Gastroesophageal sphincter (tissue), 4 donors: Measurements from ENCODE around the gene HYKK. TPM values are rescaled to one million over a fixed set of nuclear protein-coding genes. Genes with fewer than 3 reads are reported as not detected.
"Not testable (repeated sequence)": the region's sequence is repeated elsewhere in the genome, so short reads cannot be mapped to it uniquely, and the experiment has no call there.

Source experiments
- ATAC-seq: fragments of 150-250 bp; one replicate; pipeline ENCODE4 v1.9.1; 2016; ENCODE audit warnings: mild to moderate bottlenecking, moderate library complexity
- H3K27ac ChIP-seq, 4 donors: fragments of 200-600 bp; sonication (generic) in 3 of 4; 1 replicate in 3 of 4; 2 replicates in 1 of 4; pipeline ENCODE4 v1.5.1; 2016 to 2019
- H3K27me3 ChIP-seq: fragments of 200-600 bp; sonication (generic); one replicate; pipeline ENCODE4 v1.5.1; 2019
- H3K36me3 ChIP-seq, 2 donors: fragments of 200-600 bp; sonication (generic); one replicate each; pipeline ENCODE4 v1.5.1; 2019; ENCODE audit warnings: control low read depth in 1 of 2
- H3K4me1 ChIP-seq, 3 donors: fragments of 200-600 bp; sonication (generic); 1 replicate in 2 of 3; 2 replicates in 1 of 3; pipeline ENCODE4 v1.5.1; 2016 to 2019; ENCODE audit warnings: control low read depth in 2 of 3
- H3K4me3 ChIP-seq, 2 donors: fragments of 200-600 bp; sonication (generic); one replicate each; pipeline ENCODE4 v1.5.1; 2019; ENCODE audit warnings: mild to moderate bottlenecking in 1 of 2, moderate library complexity in 1 of 2
- H3K9me3 ChIP-seq, 3 donors: fragments of 200-600 bp; sonication (generic); one replicate each; pipeline ENCODE4 v1.5.1; 2017 to 2019; ENCODE audit warnings: control low read depth in 2 of 3
- EP300 ChIP-seq: sonication (generic); formaldehyde crosslinking; IDR thresholded peaks from one replicate; pipeline ENCODE4 v1.6.1; 2017; ENCODE audit warnings: antibody characterized with exemption, mild to moderate bottlenecking
- POLR2A ChIP-seq, 2 donors: fragments of 450-650 bp; IDR thresholded peaks; one replicate each; pipeline ENCODE4 v1.6.1; 2017; ENCODE audit warnings: antibody characterized with exemption in 2 of 2, mild to moderate bottlenecking in 2 of 2, moderate library complexity in 1 of 2
- POLR2AphosphoS5 ChIP-seq: sonication (generic); formaldehyde crosslinking; IDR thresholded peaks from one replicate; pipeline ENCODE4 v1.6.1; 2017; ENCODE audit warnings: antibody characterized with exemption
- WGBS, 2 donors: methylation state at CpG; one replicate each; pipeline ENCODE4 v1.1.5; 2018; ENCODE audit warnings: low coverage in 1 of 2; 5-methylcytosine and 5-hydroxymethylcytosine counted together
- total RNA-seq, 4 donors: library from RNA; depleted of rRNA; stranded (reverse); fragments of >200 nt; gene quantifications; one replicate each; pipeline ENCODE4 v1.1.0, GENCODE V29; 2016
- TF ChIP-seq, protein P1 (sequence below), 4 experiments: fragments of 200-600 bp in 2 of 4; fragments of 450-650 bp in 2 of 4; sonication (generic) in 1 of 4; IDR thresholded peaks; one replicate each; pipeline ENCODE4 v1.5.1; 2017 to 2019; ENCODE audit warnings: antibody characterized with exemption in 4 of 4, mild to moderate bottlenecking in 2 of 4, moderate library complexity in 2 of 4

Gene HYKK
- total RNA-seq, 4 donors from 2014 or later: 4.7 to 13.7 (median 5.7) TPM

GRCh38 chr15:78538358-78538757, 31.0 kb downstream of the HYKK start:
- TF ChIP-seq POLR2A (IDR thresholded peaks at IDR 0.05) (no peak), POLR2AphosphoS5 (no peak), EP300 (no peak)
- TF ChIP-seq, protein P1, sequence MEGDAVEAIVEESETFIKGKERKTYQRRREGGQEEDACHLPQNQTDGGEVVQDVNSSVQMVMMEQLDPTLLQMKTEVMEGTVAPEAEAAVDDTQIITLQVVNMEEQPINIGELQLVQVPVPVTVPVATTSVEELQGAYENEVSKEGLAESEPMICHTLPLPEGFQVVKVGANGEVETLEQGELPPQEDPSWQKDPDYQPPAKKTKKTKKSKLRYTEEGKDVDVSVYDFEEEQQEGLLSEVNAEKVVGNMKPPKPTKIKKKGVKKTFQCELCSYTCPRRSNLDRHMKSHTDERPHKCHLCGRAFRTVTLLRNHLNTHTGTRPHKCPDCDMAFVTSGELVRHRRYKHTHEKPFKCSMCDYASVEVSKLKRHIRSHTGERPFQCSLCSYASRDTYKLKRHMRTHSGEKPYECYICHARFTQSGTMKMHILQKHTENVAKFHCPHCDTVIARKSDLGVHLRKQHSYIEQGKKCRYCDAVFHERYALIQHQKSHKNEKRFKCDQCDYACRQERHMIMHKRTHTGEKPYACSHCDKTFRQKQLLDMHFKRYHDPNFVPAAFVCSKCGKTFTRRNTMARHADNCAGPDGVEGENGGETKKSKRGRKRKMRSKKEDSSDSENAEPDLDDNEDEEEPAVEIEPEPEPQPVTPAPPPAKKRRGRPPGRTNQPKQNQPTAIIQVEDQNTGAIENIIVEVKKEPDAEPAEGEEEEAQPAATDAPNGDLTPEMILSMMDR (IDR thresholded peaks at IDR 0.05): no peak
- WGBS, 2 donors: 57% methylated on average over 1 of the region's 1 CpG; no CpG with 5 or more reads in 1 of the 2 donors
- no peaks in the 10 kb centered on the region for H3K27me3 ChIP-seq
- H3K4me3 ChIP-seq: no peak overlapping the region
- H3K4me1 ChIP-seq: peaks cover 6 to 29% (median 9%) of the 10 kb centered on the region in 3 donors
- H3K27ac ChIP-seq: no peak overlapping the region
- no peak for ATAC-seq
- H3K9me3 ChIP-seq: no peaks in the 10 kb centered on the region
- H3K36me3 ChIP-seq: peaks cover 0 to 14% of the 10 kb centered on the region in 2 donors

DNA sequence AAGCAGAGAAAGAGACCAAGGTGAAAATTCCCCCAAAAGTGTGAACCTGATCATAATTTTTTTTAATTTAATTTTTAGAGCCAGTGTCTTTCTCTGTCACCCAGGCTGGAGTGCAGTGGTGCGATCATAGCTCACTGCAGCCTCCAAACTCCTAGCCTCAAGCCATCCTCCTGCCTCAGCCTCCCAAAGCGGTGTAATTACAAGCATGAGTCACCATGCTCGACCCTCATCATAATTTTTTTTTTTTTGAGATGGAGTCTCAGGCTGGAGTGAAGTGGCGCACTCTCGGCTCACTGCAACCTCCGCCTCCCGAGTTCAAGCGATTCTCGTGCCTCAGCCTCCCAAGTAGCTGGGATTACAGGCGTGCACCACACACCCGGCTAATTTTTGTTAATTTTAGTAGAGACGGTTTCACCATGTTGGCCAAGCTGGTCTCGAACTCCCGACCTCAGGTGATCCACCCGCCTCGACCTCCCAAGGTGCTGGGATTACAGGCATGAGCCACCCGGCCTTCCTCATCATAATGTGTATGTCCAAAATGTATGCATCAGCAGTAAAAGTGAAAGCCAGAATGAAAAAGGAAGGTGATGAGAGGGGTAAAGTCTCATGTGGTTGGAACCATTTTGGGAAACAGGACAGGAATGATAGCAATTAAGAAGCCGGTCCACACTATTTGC, 32.2 kb downstream of the HYKK start:
- not testable (repeated sequence) for H3K27me3 ChIP-seq, ATAC-seq, H3K9me3 ChIP-seq
- Histone ChIP-seq H3K27ac (peak overlapping the region; percentile 79 to 99 (median 94)), H3K36me3 (peaks cover 0 to 26% of the 10 kb centered on the region in 2 donors), H3K4me1 (peaks cover 6 to 34% (median 9%) of the 10 kb centered on the region in 3 donors), H3K4me3 (peak overlapping the region; percentile 59 to 65)
- WGBS, 2 donors: 66 to 77% methylated on average over 4 to 18 of the region's 18 CpGs

DNA sequence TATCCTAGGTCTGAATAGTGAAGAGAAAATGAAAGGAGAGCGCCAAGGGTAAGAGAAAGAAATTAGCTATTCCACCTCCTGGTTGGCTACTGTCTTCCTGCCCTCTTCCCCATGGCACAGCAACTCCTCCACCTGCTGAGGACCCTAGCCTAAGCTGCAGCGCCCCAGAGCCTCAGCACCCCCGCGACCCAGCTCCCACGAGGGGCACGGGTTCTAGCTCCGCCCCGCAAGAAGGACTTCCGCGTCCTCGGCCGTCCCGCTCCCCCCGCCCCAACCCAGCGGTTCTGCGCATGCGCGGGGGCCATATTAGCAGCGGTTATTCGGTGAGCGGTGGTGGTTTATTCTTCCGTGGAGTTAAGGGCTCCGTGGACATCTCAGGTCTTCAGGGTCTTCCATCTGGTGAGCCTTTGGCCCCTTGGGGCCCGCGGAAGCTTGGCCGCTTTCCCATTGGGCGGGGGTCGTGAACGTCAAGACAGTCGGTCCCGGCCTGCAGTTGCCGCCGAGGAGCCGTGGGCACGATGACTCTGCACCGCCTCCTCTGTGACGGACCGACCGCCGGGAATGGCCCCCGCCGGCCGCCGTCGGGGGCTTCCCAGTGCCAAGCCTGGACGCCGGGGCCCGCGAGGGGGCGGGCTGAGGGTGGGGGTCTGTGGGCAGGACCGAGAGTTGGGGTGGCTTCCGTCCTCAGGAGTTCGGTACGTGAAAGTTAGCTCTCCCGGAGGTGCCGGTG, 32.9 kb downstream of the HYKK start, which contains the start of gene PSMA4:
Gene PSMA4, plus strand, starts transcription at position 304 of the 730 bp plus-strand sequence. CDS start 1,484 bp downstream, outside the sequence.
- 0 to 3% methylated on average over 7 to 11 of the region's 56 CpGs for WGBS, 2 donors
- ATAC-seq: peak; percentile 95
- peak within 1 kb of the TSS; percentile 79 to 99 (median 94) for H3K27ac ChIP-seq
- peaks cover 0 to 33% of the 10 kb centered on the region in 2 donors for H3K36me3 ChIP-seq
- peak within 1 kb of the TSS; percentile 59 to 65 for H3K4me3 ChIP-seq
- H3K4me1 ChIP-seq: peaks cover 6 to 34% (median 9%) of the 10 kb centered on the region in 3 donors
- TF ChIP-seq POLR2A (IDR thresholded peaks at IDR 0.05): peak; percentile 76 to 83
- TF ChIP-seq EP300: no peak
- TF ChIP-seq, protein P1 (IDR thresholded peaks at IDR 0.05): peak in 3 of 4 experiments; percentile 0 to 61 (median 30)
- TF ChIP-seq POLR2AphosphoS5: peak; percentile 72
- H3K9me3 ChIP-seq: no peaks in the 10 kb centered on the region
- no peaks in the 10 kb centered on the region for H3K27me3 ChIP-seq

GRCh38 chr15:78540871-78541743, 33.7 kb downstream of the HYKK start:
- H3K4me3 ChIP-seq: peak overlapping the region; percentile 59 to 65
- no peak for ATAC-seq
- no peaks in the 10 kb centered on the region for H3K9me3 ChIP-seq
- peaks cover 6 to 34% (median 9%) of the 10 kb centered on the region in 3 donors for H3K4me1 ChIP-seq
- 6 to 8% methylated on average over 11 to 17 of the region's 17 CpGs for WGBS, 2 donors
- TF ChIP-seq POLR2A (IDR thresholded peaks at IDR 0.05): no peak
- TF ChIP-seq, protein P1 (IDR thresholded peaks at IDR 0.05): peak in 1 of 4 experiments; percentile 2
- no peaks in the 10 kb centered on the region for H3K27me3 ChIP-seq
- H3K27ac ChIP-seq: peak overlapping the region; percentile 79 to 99 (median 94)
- H3K36me3 ChIP-seq: peaks cover 5 to 41% of the 10 kb centered on the region in 2 donors

DNA sequence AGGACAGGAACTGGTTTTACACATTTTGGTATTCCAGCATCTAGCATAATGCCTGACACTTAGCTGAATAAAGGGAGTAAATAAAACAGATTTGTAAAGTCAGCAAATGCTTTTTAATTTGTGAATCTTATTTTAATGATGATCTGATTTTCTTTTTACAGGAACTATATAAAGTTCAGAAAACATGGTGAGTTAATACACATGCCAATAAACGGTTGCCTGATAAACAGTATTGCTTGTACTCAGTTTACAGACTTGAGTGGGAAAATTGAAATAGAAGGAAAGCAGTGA, 34.3 kb downstream of the HYKK start:
- peak overlapping the region in 1 of 4 donors; percentile 90 for H3K27ac ChIP-seq
- no peaks in the 10 kb centered on the region for H3K27me3 ChIP-seq
- 0 to 32% methylated on average over 1 of the region's 1 CpG for WGBS, 2 donors
- peaks cover 6 to 34% (median 9%) of the 10 kb centered on the region in 3 donors for H3K4me1 ChIP-seq
- peak overlapping the region; percentile 59 to 65 for H3K4me3 ChIP-seq
- ATAC-seq: no peak
- H3K36me3 ChIP-seq: peaks cover 6 to 47% of the 10 kb centered on the region in 2 donors
- no peaks in the 10 kb centered on the region for H3K9me3 ChIP-seq
- TF ChIP-seq POLR2A (IDR thresholded peaks at IDR 0.05) (no peak), POLR2AphosphoS5 (no peak)
- TF ChIP-seq, protein P1 (IDR thresholded peaks at IDR 0.05): no peak
